Thoracic aorta (tissue), 2 donors: ENCODE measurements around the gene NLGN1. TPM values are rescaled to one million over a fixed set of nuclear protein-coding genes. Genes with fewer than 3 reads are reported as not detected.

ENCODE experiments used
- ATAC-seq: fragments of 150-250 bp; one replicate; pipeline ENCODE4 v1.8.0; 2017; ENCODE audit warnings: low read depth; ENCODE audit not compliant: insufficient number of reproducible peaks, low FRiP score
- DNase-seq: peaks from one replicate; pipeline ENCODE4 v3.0.0-alpha.2; 2020; ENCODE audit warnings: low spot score
- H3K27ac ChIP-seq, 2 donors: fragments of 200-600 bp; sonication (generic); 1 replicate in 1 of 2; 2 replicates in 1 of 2; pipeline ENCODE4 v1.5.1; 2016; ENCODE audit warnings: mild to moderate bottlenecking in 2 of 2, moderate library complexity in 2 of 2
- H3K27me3 ChIP-seq: fragments of 200-600 bp; sonication (generic); replicated peaks from 2 replicates; pipeline ENCODE4 v1.6.0; 2016; ENCODE audit warnings: mild to moderate bottlenecking; ENCODE audit not compliant: insufficient read depth
- H3K36me3 ChIP-seq: fragments of 200-600 bp; sonication (generic); one replicate; pipeline ENCODE4 v1.5.1; 2016
- H3K4me1 ChIP-seq, 2 donors: fragments of 200-600 bp; sonication (generic); 1 replicate in 1 of 2; 2 replicates in 1 of 2; pipeline versions ENCODE4 v1.5.1 to v1.6.0; 2016; ENCODE audit warnings: low read depth in 2 of 2, mild to moderate bottlenecking in 1 of 2; ENCODE audit not compliant: control insufficient read depth in 1 of 2
- H3K4me3 ChIP-seq: fragments of 200-600 bp; sonication (generic); 2 replicates; pipeline ENCODE4 v1.5.1; 2016; ENCODE audit warnings: mild to moderate bottlenecking
- H3K9me3 ChIP-seq: fragments of 200-600 bp; sonication (generic); 2 replicates; pipeline ENCODE4 v1.5.1; 2016
- CTCF ChIP-seq: fragments of 200-600 bp; sonication (generic); IDR thresholded peaks from one replicate; pipeline ENCODE4 v1.5.1; 2019; ENCODE audit warnings: antibody characterized with exemption
- total RNA-seq, 2 donors: library from RNA; depleted of rRNA; stranded (reverse); fragments of >200 nt; gene quantifications; one replicate each; pipeline versions ENCODE4 v1.1.0 to v1.2.3, GENCODE V29; 2016

Gene NLGN1
- total RNA-seq, 2 donors from 2014 or later, result 17.8 to 18.3 TPM

GRCh38 chr3:173733029-173733652, 335.6 kb downstream of the NLGN1 start:
- Histone ChIP-seq H3K4me1 (peaks cover 0 to 12% of the 10 kb centered on the region in 2 donors), H3K27me3 (no peaks in the 10 kb centered on the region), H3K36me3 (no peaks in the 10 kb centered on the region), H3K4me3 (no peak overlapping the region), H3K27ac (no peak overlapping the region), H3K9me3 (no peaks in the 10 kb centered on the region)
- TF ChIP-seq CTCF, result peak; percentile 52
- no peak for DNase-seq
- no peak for ATAC-seq

GRCh38 chr3:173734473-173734872, 336.9 kb downstream of the NLGN1 start:
- no peak for TF ChIP-seq CTCF
- no peaks in the 10 kb centered on the region for H3K36me3 ChIP-seq
- ATAC-seq (no peak), DNase-seq (no peak)
- peaks cover 0 to 12% of the 10 kb centered on the region in 2 donors for H3K4me1 ChIP-seq
- H3K27me3 ChIP-seq, result no peaks in the 10 kb centered on the region
- no peak overlapping the region for H3K4me3 ChIP-seq
- no peaks in the 10 kb centered on the region for H3K9me3 ChIP-seq
- H3K27ac ChIP-seq, result no peak overlapping the region

- H3K27me3 ChIP-seq, result no peaks in the 10 kb centered on the region
- H3K4me3 ChIP-seq, result no peak overlapping the region
- no peak for ATAC-seq
- no peak for DNase-seq
- H3K27ac ChIP-seq, result no peak overlapping the region
- peaks cover 0 to 12% of the 10 kb centered on the region in 2 donors for H3K4me1 ChIP-seq
- H3K9me3 ChIP-seq, result no peaks in the 10 kb centered on the region
- TF ChIP-seq CTCF, result no peak
- H3K36me3 ChIP-seq, result no peaks in the 10 kb centered on the region
These were observed 337.4 kb downstream of the NLGN1 start for GRCh38 chr3:173734895-173735294.

GRCh38 chr3:173735841-173736240, 338.3 kb downstream of the NLGN1 start:
- Histone ChIP-seq H3K4me3 (no peak overlapping the region), H3K27ac (no peak overlapping the region), H3K4me1 (peaks cover 0 to 12% of the 10 kb centered on the region in 2 donors), H3K36me3 (no peaks in the 10 kb centered on the region), H3K9me3 (no peaks in the 10 kb centered on the region), H3K27me3 (no peaks in the 10 kb centered on the region)
- no peak for ATAC-seq
- DNase-seq, result no peak
- no peak for TF ChIP-seq CTCF

GRCh38 chr3:173737167-173737808, 339.7 kb downstream of the NLGN1 start:
- ATAC-seq, result no peak
- peaks cover 0 to 12% of the 10 kb centered on the region in 2 donors for H3K4me1 ChIP-seq
- no peak for TF ChIP-seq CTCF
- H3K36me3 ChIP-seq, result no peaks in the 10 kb centered on the region
- H3K4me3 ChIP-seq, result no peak overlapping the region
- DNase-seq, result no peak
- no peaks in the 10 kb centered on the region for H3K27me3 ChIP-seq
- H3K27ac ChIP-seq, result no peak overlapping the region
- no peaks in the 10 kb centered on the region for H3K9me3 ChIP-seq
